ENCODE results near the gene AUTS2.
"Not testable (repeated sequence)": the region's sequence is repeated elsewhere in the genome, so short reads cannot be mapped to it uniquely, and the experiment has no call there.

AUTS2 gene

GRCh38 chr7:70233776-70234175 is 635.5 kb downstream of the AUTS2 start:
- no peak for DNase-seq

GRCh38 chr7:70237256-70237655 is 639.0 kb downstream of the AUTS2 start:
- DNase-seq = no peak

- no peak for DNase-seq
Observed at GRCh38 chr7:70237831-70238575, 639.7 kb downstream of the AUTS2 start.

DNA sequence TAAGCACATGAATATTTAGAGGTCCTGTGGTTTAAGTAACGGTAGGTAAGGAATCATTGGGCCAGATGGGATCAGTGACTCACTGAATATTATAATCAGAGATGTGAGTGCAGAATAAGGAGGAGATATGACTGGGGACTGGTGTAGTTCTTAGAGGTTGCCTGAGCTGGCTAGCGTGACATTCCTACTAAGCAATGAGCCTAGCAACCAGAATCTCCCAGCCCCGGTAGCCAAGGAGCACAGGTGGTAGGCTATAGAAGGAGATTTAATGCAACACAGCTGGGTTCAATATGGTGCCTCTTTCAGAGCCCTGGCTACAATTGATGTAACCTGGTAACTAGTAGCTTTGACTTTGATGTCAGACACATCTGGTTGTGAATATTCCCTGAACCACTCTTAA is 641.6 kb downstream of the AUTS2 start:
- DNase-seq = no peak

GRCh38 chr7:70240873-70241272 is 642.6 kb downstream of the AUTS2 start:
- no peak for DNase-seq

- no peak for DNase-seq
Observed at GRCh38 chr7:70241536-70242175, 643.4 kb downstream of the AUTS2 start.

DNA sequence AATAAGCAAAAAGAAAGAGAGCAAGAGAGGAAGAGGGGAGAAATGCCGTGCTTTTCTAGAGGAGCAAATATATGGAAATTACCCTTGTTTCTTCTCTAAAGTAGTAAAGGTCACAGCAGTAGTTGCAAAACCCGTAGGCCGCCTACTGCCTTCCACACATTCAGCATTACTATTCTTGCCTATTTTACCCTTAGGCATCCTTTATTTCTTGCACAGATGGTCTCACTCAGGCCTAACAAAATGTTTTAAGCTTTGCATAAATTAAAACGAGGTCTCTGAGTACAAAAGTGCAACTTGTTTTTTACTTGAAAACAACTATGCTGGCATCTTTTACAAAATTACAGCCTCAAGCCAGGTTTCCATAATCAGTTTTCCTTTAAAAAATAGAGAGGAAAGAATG is 644.6 kb downstream of the AUTS2 start:
- DNase-seq = no peak

GRCh38 chr7:70243443-70243842 is 645.2 kb downstream of the AUTS2 start:
- no peak for DNase-seq

DNA sequence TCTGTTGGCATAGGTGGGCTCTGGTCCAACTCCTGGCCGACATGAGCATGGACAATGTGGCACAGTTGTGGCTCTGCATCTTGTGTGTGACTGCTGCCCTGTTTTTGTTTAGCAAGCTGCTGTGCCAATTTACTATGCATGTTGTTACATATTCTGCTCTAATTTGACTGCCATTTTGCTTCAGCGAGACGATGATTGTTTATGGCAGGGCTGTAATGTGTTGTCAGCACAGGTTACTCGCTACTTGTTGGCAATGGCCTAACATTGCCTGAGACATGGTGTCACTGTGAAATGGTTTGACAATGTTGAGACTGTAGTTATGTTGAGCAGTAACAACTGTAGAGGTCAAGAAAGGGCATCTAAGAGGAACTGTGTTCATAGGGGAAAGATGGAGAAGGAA is 659.6 kb downstream of the AUTS2 start:
- no peak for DNase-seq

DNA sequence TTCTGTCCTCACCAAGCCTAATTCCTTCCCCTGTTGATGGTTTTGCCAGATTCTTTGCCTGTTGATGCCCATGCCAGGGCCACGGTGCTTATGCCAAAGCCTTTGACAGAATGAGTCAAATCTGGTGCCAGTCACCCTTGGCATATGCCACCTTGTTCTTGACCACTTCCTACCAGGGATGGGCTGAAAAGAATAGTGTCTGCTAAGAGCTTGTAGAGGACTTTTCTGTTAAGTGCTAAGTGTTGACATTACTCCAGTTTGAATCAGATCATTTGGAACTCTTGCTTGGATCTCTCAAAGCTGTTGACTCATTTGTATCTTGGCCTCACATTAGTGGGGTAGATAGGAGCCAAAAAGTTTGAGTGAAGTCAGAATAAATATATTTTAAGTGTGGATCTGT is 661.2 kb downstream of the AUTS2 start:
- no peak for DNase-seq

DNA sequence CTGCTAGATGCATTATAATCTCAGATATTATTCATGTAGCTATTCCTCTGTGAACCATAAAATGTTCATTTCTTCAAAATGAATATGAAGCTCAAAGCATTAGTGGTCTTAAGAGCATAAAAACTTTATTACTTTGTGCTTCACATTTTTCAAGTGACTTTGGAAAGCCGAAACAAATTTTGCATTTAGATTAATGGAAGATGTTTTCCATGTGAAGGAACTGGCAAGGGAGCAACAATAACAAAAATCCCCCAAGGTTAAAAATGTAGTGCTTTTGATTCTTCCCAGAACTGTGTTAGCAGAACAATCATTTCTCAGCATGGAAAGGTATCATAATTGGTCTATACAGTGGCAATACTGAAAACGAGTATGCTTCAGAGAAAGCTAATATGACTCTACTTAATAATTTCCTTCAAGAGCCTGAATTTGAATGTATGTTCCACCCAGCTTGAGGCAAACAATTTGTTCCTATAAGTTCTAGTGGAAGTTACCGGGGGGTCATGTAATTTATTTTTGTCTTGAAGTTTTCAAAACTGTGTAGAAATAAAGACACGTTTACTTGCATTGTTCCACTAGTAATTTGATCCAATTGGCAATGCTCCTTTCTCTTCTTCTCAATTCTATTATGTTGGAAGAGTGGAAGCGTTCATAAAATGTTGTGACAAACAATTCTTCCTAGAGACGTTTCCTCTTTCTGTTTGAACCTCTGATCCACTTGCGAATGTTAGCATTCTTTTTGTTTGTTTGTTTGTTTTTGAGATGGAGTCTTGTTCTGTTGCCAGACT is 665.4 kb downstream of the AUTS2 start:
- no peak for DNase-seq

- DNase-seq = no peak
Observed at GRCh38 chr7:70266186-70266585, 667.9 kb downstream of the AUTS2 start.

GRCh38 chr7:70267381-70268120 is 669.3 kb downstream of the AUTS2 start:
- no peak for DNase-seq

DNA sequence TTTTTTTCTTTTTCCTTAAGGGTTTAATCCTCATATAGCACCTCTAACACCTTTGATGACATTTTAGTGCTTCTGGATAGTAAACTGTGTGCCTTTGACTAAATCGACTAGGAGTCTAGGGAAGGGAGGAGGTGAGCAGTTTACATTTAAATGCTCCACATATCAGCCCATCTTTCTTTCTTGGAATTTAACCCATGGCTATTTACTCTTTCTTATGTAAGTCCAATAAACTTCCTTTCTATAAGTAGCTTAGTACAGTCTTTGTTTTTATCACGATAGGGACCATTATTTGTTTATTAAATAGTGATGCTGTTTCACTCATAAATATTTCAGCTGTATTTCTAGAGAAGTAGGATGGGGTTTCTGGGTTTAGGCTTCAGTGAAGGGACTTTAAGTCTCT is 669.9 kb downstream of the AUTS2 start:
- no peak for DNase-seq

DNA sequence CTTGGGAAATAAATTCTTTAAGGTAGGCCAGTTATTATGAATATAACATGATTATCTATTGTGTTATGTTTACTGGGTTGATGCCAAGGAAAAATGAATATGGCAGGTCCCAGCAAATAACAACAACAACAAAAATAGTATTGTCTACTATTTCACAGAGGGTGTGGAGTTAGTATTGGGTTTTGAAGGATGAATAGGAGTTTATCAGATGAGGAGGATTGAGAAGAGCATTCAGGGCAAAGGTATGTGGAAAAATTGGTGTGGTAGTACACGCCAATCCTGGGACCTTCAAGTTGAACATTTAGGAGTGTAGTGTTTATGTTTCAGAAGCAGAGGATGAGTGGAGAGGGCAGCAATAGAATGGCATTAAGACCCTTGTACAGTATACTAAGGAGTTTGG is 671.9 kb downstream of the AUTS2 start:
- DNase-seq = no peak

DNA sequence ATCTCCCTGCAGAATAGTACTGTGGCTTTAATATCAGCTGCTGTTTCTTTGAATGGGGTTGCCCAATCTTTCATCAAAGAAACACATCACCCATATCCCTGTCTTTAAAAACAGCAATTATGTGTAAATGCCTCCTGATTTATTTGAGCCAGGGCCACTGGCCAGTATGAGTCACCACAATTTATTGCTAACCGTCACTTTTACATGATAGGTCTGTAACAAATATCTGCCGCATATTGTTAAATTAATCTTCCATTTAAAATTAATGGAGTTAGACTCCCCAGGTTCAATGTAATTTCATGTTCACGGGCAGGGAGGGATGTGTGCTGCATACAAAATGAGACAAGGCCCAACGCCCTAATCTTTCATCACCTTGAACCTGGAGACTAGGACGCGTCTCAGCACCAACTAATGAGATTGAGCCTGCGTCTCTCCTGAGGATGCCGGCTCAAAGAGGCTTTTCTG is 673.4 kb downstream of the AUTS2 start:
- no peak for DNase-seq

DNA sequence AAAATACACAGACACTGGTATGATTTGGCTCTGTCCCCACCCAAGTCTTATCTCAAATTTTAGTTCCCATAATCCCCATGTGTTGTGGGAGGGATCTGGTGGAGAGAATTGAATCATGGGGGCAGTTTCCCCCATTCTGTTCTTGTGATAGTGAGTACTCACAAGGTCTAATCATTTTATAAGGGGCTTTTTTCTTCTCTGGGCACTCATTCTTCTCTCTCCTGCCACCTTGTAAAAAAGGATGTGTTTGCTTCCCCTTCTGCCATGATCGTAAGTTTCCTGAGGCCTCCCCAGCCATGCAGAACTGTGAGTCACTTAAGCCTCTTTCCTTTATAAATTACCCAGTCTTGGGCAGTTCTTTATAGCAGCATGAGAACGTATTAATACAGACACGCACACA is 677.3 kb downstream of the AUTS2 start:
- DNase-seq = not testable (repeated sequence)

GRCh38 chr7:70285187-70285586 is 686.9 kb downstream of the AUTS2 start:
- DNase-seq = no peak

- no peak for DNase-seq
Observed at GRCh38 chr7:70285854-70286253, 687.6 kb downstream of the AUTS2 start.

DNA sequence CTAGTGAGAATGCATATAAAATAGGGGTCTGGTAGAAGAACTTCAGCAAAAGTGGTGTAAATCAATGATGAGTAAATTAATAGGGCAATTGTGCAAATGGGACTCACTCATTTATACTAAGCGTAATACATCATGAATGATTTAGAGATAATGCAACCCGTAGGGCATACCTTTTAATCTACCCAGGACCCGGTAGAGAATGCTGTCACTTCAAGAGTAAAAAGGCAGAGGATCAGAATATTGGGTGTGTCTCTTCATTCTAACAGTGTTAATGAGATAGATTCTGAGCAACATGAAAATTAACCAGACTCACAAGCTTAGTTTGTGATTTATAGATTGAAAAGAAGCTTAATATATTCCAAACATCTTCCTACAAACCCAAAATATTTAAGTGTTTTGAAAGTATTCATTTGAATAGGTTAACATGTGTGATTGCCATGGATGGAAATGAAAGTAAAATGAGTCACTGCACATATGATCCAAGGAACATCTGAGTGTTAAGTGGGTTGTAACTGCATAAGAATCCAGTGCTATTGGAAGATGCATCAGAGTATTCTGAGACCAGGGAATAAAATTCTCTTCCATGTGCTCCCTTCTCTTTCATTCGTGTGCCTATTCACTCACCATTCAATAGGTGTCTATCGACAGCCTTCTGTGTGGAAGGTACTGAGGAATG is 690.6 kb downstream of the AUTS2 start:
- DNase-seq = no peak

- DNase-seq = no peak
Observed at GRCh38 chr7:70292716-70293115, 694.4 kb downstream of the AUTS2 start.

GRCh38 chr7:70294211-70294911 is 696.1 kb downstream of the AUTS2 start:
- DNase-seq = no peak

All from activated CD4-positive, alpha-beta T cell treated with anti-CD3 and anti-CD28 coated beads, Interleukin-2, amount 50 U/mL, for 16 hours (primary cell).